Body of pancreas (tissue), 4 donors: Measurements from ENCODE around the gene C19orf38. TPM values are rescaled to one million over a fixed set of nuclear protein-coding genes. Genes with fewer than 3 reads are reported as not detected.
A peak's percentile ranks its signal among the peaks of the same experiment; 100 is the strongest.
"Not testable (repeated sequence)": the region's sequence is repeated elsewhere in the genome, so short reads cannot be mapped to it uniquely, and the experiment has no call there.

Experiments used
- ATAC-seq: fragments of 150-250 bp; one replicate; pipeline ENCODE4 v1.9.1; 2016
- DNase-seq, 4 donors: peaks; one replicate each; pipeline ENCODE4 v3.0.0-alpha.2; 2019
- H3K27ac ChIP-seq, 4 donors: fragments of 200-600 bp; sonication (generic); 1 replicate in 3 of 4; 2 replicates in 1 of 4; pipeline versions ENCODE4 v1.5.1 to v1.6.1; 2016 to 2019; ENCODE audit warnings: mild to moderate bottlenecking in 1 of 4, mixed read lengths in 1 of 4, moderate library complexity in 1 of 4
- H3K27me3 ChIP-seq, 2 donors: fragments of 200-600 bp; sonication (generic); one replicate each; pipeline ENCODE4 v1.6.0; 2016; ENCODE audit warnings: mild to moderate bottlenecking in 1 of 2
- H3K36me3 ChIP-seq, 2 donors: fragments of 200-600 bp; sonication (generic); replicated peaks in 1 of 2; 2 replicates each; pipeline ENCODE4 v1.5.1; 2016; ENCODE audit warnings: low read depth in 2 of 2; ENCODE audit not compliant: insufficient read depth in 1 of 2
- H3K4me1 ChIP-seq: fragments of 200-600 bp; sonication (generic); one replicate; pipeline ENCODE4 v1.6.0; 2016
- H3K4me3 ChIP-seq, 2 donors: fragments of 200-600 bp; sonication (generic); 1 replicate in 1 of 2; 2 replicates in 1 of 2; pipeline ENCODE4 v1.5.1; 2016 to 2019
- H3K9me3 ChIP-seq, 3 donors: fragments of 200-600 bp; sonication (generic); 1 replicate in 2 of 3; 2 replicates in 1 of 3; pipeline ENCODE4 v1.5.1; 2016
- POLR2A ChIP-seq, 3 donors: fragments of 450-650 bp; IDR thresholded peaks; one replicate each; pipeline ENCODE4 v1.6.1; 2016; ENCODE audit warnings: antibody characterized with exemption in 3 of 3, mild to moderate bottlenecking in 2 of 3
- WGBS, 2 donors: methylation state at CpG; one replicate each; pipeline ENCODE4 v1.1.5; 2017; 5-methylcytosine and 5-hydroxymethylcytosine counted together
- intact Hi-C: fragments of 100-400 bp; cut with DNase I; formaldehyde crosslinking; loops from one replicate; pipeline ENCODE4 v1.15.1; 2023
- total RNA-seq, 2 donors: library from RNA; depleted of rRNA; stranded (reverse); fragments of >200 nt; gene quantifications; one replicate each; pipeline ENCODE4 v1.1.0, GENCODE V29; 2016
- TF ChIP-seq, protein P1 (sequence below), 7 experiments: fragments of 450-650 bp in 4 of 7; fragments of 200-600 bp in 3 of 7; sonication (generic) in 3 of 7; IDR thresholded peaks; one replicate each; pipeline ENCODE4 v1.5.1; 2016 to 2019; ENCODE audit warnings: antibody characterized with exemption in 7 of 7

The C19orf38 gene
- total RNA-seq, 2 donors from 2014 or later, result 0.52 TPM; not detected in 1

DNA sequence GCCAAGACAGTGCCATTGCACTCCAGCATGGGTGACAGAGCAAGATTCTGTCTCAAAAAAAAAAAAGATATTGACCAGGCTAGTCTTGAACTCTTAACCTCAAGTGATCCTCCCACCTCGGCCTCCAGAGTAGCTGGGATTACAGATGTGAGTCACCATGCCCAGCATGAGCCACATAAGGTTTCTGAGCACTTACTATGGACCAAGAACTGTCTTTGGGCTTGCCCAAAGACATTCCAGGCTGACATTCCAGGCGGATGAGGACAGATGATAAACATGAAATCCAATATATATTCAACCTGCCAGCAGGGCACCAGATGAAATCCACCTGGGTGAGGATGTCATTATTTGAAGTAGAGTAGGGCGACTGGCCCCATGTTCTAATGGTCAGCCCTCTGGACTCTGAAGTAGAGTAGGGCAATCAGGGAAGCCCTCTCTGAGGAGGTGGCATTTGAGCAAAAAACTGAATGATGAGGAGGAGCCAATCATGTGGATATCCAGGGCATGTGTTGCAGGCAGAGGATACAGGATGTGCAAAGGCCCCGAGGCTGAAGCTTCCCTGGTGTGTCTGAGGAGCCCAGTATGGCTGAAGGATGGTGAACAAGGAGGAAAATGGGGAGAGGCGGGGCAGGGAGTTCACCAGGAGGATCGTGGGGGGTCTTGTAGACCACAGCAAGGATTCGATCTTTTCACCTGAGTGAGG lies 4.0 kb downstream of the C19orf38 start:
- no peak for ATAC-seq
- 76 to 84% methylated on average over 7 of the region's 7 CpGs for WGBS, 2 donors

DNA sequence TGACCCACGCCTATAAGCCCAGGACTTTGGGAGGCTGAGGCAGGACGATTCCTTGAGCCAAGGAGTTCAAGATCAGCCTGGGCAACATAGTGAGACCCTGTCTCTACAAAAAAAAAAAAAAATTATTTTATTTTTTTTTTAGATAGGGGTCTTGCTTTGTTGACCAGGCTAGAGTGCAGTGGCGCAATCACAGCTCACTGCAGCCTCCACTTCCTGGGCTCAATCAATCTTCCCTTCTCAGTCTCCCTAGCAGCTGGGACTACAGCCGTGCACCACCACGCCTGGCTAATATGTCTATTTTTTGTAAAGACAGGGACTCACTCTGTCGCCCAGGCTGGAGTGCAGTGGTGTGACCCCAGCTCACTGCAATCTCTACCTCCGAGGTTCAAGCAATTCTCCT lies 4.7 kb downstream of the C19orf38 start:
- TF ChIP-seq, protein P1, sequence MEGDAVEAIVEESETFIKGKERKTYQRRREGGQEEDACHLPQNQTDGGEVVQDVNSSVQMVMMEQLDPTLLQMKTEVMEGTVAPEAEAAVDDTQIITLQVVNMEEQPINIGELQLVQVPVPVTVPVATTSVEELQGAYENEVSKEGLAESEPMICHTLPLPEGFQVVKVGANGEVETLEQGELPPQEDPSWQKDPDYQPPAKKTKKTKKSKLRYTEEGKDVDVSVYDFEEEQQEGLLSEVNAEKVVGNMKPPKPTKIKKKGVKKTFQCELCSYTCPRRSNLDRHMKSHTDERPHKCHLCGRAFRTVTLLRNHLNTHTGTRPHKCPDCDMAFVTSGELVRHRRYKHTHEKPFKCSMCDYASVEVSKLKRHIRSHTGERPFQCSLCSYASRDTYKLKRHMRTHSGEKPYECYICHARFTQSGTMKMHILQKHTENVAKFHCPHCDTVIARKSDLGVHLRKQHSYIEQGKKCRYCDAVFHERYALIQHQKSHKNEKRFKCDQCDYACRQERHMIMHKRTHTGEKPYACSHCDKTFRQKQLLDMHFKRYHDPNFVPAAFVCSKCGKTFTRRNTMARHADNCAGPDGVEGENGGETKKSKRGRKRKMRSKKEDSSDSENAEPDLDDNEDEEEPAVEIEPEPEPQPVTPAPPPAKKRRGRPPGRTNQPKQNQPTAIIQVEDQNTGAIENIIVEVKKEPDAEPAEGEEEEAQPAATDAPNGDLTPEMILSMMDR (IDR thresholded peaks at IDR 0.05), result no peak
- no peak for TF ChIP-seq POLR2A (IDR thresholded peaks at IDR 0.05)
- intact Hi-C loops, result no loop called here
- 80% methylated on average over 7 of the region's 7 CpGs for WGBS, 2 donors
- no peaks in the 10 kb centered on the region for H3K36me3 ChIP-seq
- no peaks in the 10 kb centered on the region for H3K4me1 ChIP-seq
- ATAC-seq, result no peak
- no peaks in the 10 kb centered on the region for H3K27me3 ChIP-seq
- H3K27ac ChIP-seq, result no peak overlapping the region
- no peak for DNase-seq
- H3K9me3 ChIP-seq, result no peaks in the 10 kb centered on the region
- H3K4me3 ChIP-seq, result no peak overlapping the region

More for the DNA sequence above, 4.0 kb downstream of the C19orf38 start:
- no peaks in the 10 kb centered on the region for H3K36me3 ChIP-seq
- no peak for TF ChIP-seq POLR2A (IDR thresholded peaks at IDR 0.05)
- TF ChIP-seq, protein P1 (IDR thresholded peaks at IDR 0.05), result no peak
- H3K4me3 ChIP-seq, result no peak overlapping the region
- no peaks in the 10 kb centered on the region for H3K4me1 ChIP-seq
- H3K27me3 ChIP-seq, result no peaks in the 10 kb centered on the region
- no peak overlapping the region for H3K27ac ChIP-seq
- intact Hi-C loops, result no loop called here
- no peaks in the 10 kb centered on the region for H3K9me3 ChIP-seq
- no peak for DNase-seq

DNA sequence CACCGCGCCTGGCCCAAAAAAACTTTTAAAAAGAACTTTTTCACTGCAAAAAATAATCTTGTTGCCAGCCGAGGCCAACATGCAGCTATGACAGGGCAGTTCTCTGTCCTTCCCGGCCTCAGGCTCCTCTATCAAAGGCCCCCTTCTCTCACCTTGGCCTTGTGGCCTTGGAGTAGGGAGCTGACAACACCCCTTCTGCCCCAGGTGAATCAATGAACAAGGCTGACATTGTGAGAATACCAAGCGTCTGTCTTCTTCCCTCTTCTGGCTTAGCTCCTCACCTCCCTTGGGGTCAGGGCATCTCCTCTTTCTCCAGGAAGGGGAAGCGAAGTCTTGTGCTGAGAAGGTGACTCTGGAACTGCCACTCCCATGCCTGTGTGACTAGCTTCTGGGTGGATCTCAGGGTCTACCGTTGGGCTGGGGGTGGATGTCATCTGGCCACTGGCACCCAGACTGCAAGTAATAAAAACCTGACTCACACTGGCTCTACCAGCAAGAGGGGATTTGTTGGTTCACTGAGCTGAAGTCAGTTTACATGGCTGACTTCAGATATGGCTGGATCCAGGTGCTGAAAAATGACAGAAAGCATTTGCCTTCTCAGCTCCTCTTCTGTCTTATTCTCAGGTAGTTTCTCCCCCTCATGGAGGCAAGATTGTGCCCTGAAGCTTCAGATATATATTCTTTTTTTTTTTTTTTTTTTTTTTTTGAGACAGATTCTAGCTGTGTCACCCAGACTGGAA lies 6.3 kb downstream of the C19orf38 start:
- no peaks in the 10 kb centered on the region for H3K27me3 ChIP-seq
- intact Hi-C loops, result no loop called here
- H3K4me1 ChIP-seq, result no peaks in the 10 kb centered on the region
- no peak overlapping the region for H3K27ac ChIP-seq
- TF ChIP-seq, protein P1 (IDR thresholded peaks at IDR 0.05), result no peak
- TF ChIP-seq POLR2A (IDR thresholded peaks at IDR 0.05), result no peak
- WGBS, 2 donors, result 60 to 65% methylated on average over 5 to 7 of the region's 7 CpGs
- no peaks in the 10 kb centered on the region for H3K36me3 ChIP-seq
- H3K4me3 ChIP-seq, result no peak overlapping the region
- no peaks in the 10 kb centered on the region for H3K9me3 ChIP-seq
- no peak for ATAC-seq
- DNase-seq, result no peak

DNA sequence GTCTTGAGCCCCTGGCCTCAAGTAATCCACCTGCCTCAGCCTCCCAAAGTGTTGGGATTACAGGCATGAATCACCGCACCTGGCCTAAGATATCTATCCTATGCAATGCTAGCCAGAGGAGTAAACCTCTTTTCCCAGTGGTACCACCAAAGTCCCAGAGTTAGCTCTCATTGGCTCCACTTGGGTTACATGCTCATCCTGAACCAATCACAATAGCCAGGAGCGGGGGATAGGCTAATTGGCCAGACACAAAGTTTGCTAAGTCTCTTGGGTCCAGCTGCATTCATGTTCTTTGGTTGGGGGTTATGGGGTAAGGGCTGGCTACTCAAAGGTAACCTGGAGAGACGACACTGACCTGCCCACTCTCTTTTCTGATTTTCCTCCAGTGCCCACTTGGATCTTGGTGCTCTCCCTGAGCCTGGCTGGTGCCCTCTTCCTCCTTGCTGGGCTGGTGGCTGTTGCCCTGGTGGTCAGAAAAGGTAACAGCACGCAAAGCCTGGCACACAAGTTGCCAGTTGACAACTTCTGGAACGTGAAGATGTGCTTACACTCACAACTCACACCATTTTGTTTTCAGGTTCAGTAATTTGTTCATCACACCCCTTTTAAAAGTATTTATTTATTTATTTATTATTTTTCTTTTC lies 7.8 kb downstream of the C19orf38 start:
- H3K9me3 ChIP-seq, result no peaks in the 10 kb centered on the region
- no peak overlapping the region for H3K4me3 ChIP-seq
- ATAC-seq, result peak; percentile 53
- H3K27ac ChIP-seq, result no peak overlapping the region
- no peaks in the 10 kb centered on the region for H3K4me1 ChIP-seq
- 64 to 79% methylated on average over 4 to 5 of the region's 5 CpGs for whole genome bisulfite sequencing, 2 donors
- DNase-seq, result peak in 2 of 4 donors; percentile 34 to 47
- no peaks in the 10 kb centered on the region for H3K27me3 ChIP-seq
- intact Hi-C loops, result no loop called here
- H3K36me3 ChIP-seq, result no peaks in the 10 kb centered on the region
- no peak for TF ChIP-seq POLR2A (IDR thresholded peaks at IDR 0.05)
- TF ChIP-seq, protein P1 (IDR thresholded peaks at IDR 0.05), result peak in 6 of 7 experiments; percentile 22 to 48 (median 41)

DNA sequence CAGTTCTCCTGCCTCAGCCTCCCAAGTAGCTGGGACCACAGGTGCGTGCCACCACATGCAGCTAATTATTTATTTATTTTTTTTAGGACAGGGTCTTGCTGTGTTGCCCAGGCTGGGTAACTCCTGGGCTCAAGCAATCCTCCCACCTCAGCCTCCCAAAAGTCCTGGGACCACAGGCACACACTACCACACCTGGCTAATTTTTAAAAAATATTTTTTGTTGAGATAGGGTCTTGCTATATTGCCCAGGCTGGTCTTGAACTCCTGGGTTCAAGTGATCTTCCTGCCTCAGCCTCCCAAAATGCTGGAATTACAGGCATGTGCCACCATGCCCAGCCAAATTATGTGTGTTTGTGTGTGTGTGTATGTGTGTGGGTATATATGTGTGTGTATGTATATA lies 8.7 kb downstream of the C19orf38 start:
- H3K27ac ChIP-seq, H3K27me3 ChIP-seq, intact Hi-C loops, H3K9me3 ChIP-seq, H3K4me3 ChIP-seq, DNase-seq, H3K4me1 ChIP-seq, H3K36me3 ChIP-seq, ATAC-seq: not testable (repeated sequence)
- 92 to 94% methylated on average over 1 of the region's 1 CpG for WGBS, 2 donors
